GM12878 (cell line): Measurements from ENCODE around the gene DYNLL1. TPM values are rescaled to one million over a fixed set of nuclear protein-coding genes. Genes with fewer than 3 reads are reported as not detected.
"Not testable (repeated sequence)": the region's sequence is repeated elsewhere in the genome, so short reads cannot be mapped to it uniquely, and the experiment has no call there.

Source experiments
- ATAC-seq: fragments of 200-7000 bp; cut with Tn5 transposase; 3 replicates; pipeline ENCODE4 v1.9.1; 2020; ENCODE audit warnings: mild to moderate bottlenecking, moderate library complexity
- BruUV-seq: library from RNA; stranded (reverse); fragments of 400-500 nt; replicated peaks from 2 replicates; lab custom pipeline; 2021; lab: Mats Ljungman, UMichigan
- CTCF ChIA-PET: fragments of 300-600 bp; sonication (Branson Sonifier 250); formaldehyde crosslinking; extraction: SDS; loops from one replicate; lab custom pipeline; 2021; ENCODE audit warnings: inconsistent platforms; lab: Yijun Ruan, JAX
- POLR2A ChIA-PET: fragments of 350-600 bp; formaldehyde crosslinking; extraction: SDS; loops from one replicate; lab custom pipeline; 2021; ENCODE audit warnings: inconsistent platforms; lab: Charles Lee
- RAD21 ChIA-PET: fragments of 300-600 bp; sonication (Branson Sonifier 250); formaldehyde crosslinking; loops from one replicate; lab custom pipeline; 2023; ENCODE audit warnings: antibody characterized with exemption; ENCODE audit not compliant: unreplicated experiment; lab: Charles Lee
- SMC1A ChIA-PET: fragments of 300-600 bp; sonication (Branson Sonifier 250); formaldehyde crosslinking; loops from one replicate; lab custom pipeline; 2023; ENCODE audit not compliant: unreplicated experiment, uncharacterized antibody; lab: Charles Lee
- DNase-seq: peaks from one replicate; pipeline ENCODE4 v3.0.0-alpha.2; 2011; ENCODE audit warnings: low read depth, low spot score
- FAIRE-seq: peaks from 3 replicates; lab custom pipeline; 2011; peaks lifted over from hg19 to GRCh38; lab: Jason Lieb, UNC
- H2AFZ ChIP-seq: 2 replicates; pipeline ENCODE4 v1.6.0; 2011; ENCODE audit warnings: low read depth, low read length, control low read depth; ENCODE audit not compliant: control insufficient read depth
- H3K27ac ChIP-seq: 2 replicates; pipeline ENCODE4 v1.5.1; 2011; ENCODE audit warnings: control low read depth; ENCODE audit not compliant: control insufficient read depth, insufficient read depth
- H3K27me3 ChIP-seq, 2 experiments: replicated peaks in 1 of 2; 2 replicates each; pipeline versions ENCODE4 v1.6.0 to v1.6.1; 2011; ENCODE audit warnings: low read length in 1 of 2; ENCODE audit not compliant: control insufficient read depth in 2 of 2, insufficient read depth in 2 of 2
- H3K36me3 ChIP-seq, 2 experiments: 2 replicates each; pipeline ENCODE4 v1.5.1; 2011; ENCODE audit warnings: low read length in 1 of 2; ENCODE audit not compliant: control insufficient read depth in 2 of 2, insufficient read depth in 2 of 2
- H3K4me1 ChIP-seq: 2 replicates; pipeline ENCODE4 v1.6.1; 2011; ENCODE audit warnings: mild to moderate bottlenecking, low read length, moderate library complexity, mixed read lengths; ENCODE audit not compliant: control insufficient read depth, insufficient read depth
- H3K4me2 ChIP-seq: 2 replicates; pipeline ENCODE4 v1.6.0; 2011; ENCODE audit warnings: control low read depth; ENCODE audit not compliant: control insufficient read depth, insufficient read depth
- H3K4me3 ChIP-seq: fragments of 200-600 bp; sonication (generic); 2 replicates; pipeline ENCODE4 v1.5.1; 2016
- H3K79me2 ChIP-seq: 2 replicates; pipeline ENCODE4 v1.6.0; 2011; ENCODE audit warnings: low read length; ENCODE audit not compliant: control insufficient read depth, insufficient read depth
- H3K9ac ChIP-seq: 2 replicates; pipeline ENCODE4 v1.8.0; 2011; ENCODE audit warnings: low read length, control low read depth, mixed read lengths; ENCODE audit not compliant: control insufficient read depth, insufficient read depth
- H3K9me3 ChIP-seq: replicated peaks from 3 replicates; pipeline ENCODE4 v1.5.1; 2011; ENCODE audit warnings: mild to moderate bottlenecking, low read length; ENCODE audit not compliant: control insufficient read depth, insufficient read depth
- H4K20me1 ChIP-seq: 2 replicates; pipeline ENCODE4 v1.6.0; 2011; ENCODE audit not compliant: control insufficient read depth, insufficient read depth
- CHD1 ChIP-seq: IDR thresholded peaks from 2 replicates; pipeline ENCODE4 v1.6.1; 2012; ENCODE audit warnings: low read depth, low read length, improper control_type of control experiment
- ESRRA ChIP-seq: IDR thresholded peaks from 2 replicates; pipeline ENCODE4 v1.6.1; 2012; ENCODE audit warnings: mild to moderate bottlenecking, low read length, improper control_type of control experiment
- HDGF ChIP-seq: fragments of 450-650 bp; IDR thresholded peaks from 2 replicates; pipeline ENCODE4 v1.6.1; 2016; ENCODE audit warnings: antibody characterized with exemption
- RBBP5 ChIP-seq: fragments of 200-600 bp; sonication (generic); conservative IDR thresholded peaks from 2 replicates; pipeline ENCODE4 v1.6.1; 2016
- RELA ChIP-seq: fragments of 450-650 bp; IDR thresholded peaks from 2 replicates; pipeline ENCODE4 v1.8.0; 2014; ENCODE audit warnings: borderline replicate concordance; ENCODE audit not compliant: partially characterized antibody
- WGBS: methylation state at CpG from one replicate; pipeline ENCODE4 v1.1.6; 2016; ENCODE audit warnings: low lambda C conversion rate; ENCODE audit not compliant: insufficient replicate concordance, insufficient coverage; ENCODE audit errors: missing lambda C conversion rate; 5-methylcytosine and 5-hydroxymethylcytosine counted together
- in situ Hi-C: fragments of 300-500 bp; cut with MboI; formaldehyde crosslinking; loops from 9 replicates; pipeline ENCODE4 v1.14.3; 2018; ENCODE audit warnings: mixed read lengths
- intact Hi-C: fragments of 100-400 bp; cut with micrococcal nuclease; formaldehyde crosslinking; loops from one replicate; pipeline ENCODE4 v1.14.2; 2022; ENCODE audit not compliant: unreplicated experiment
- polyA plus RNA-seq, 11 experiments: library from polyadenylated mRNA; depleted of rRNA in 4 of 11; unstranded in 6 of 11; stranded (reverse) in 5 of 11; fragments of >200 nt; fragmentation: Nextera tagmentation in 4 of 11; fragmentation: Illumina TruSeq in 1 of 11; extraction: Ambion mirVana in 4 of 11; extraction: Trizol in 1 of 11; gene quantifications; 1 replicate in 1 of 11; 2 replicates in 10 of 11; pipeline versions ENCODE4 v1.2.1 to v1.2.3, GENCODE V29; 2011 to 2016; ENCODE audit warnings: inconsistent platforms in 2 of 11, missing spikeins in 2 of 11, low read depth in 1 of 11
- total RNA-seq, 4 experiments: library from RNA; depleted of rRNA in 3 of 4; stranded (reverse); fragments of >200 nt in 3 of 4; fragmentation: Illumina TruSeq in 1 of 4; extraction: Trizol in 1 of 4; gene quantifications; 2 replicates each; pipeline versions ENCODE4 v1.2.1 to v1.2.3, GENCODE V29; 2013 to 2021
- TF ChIP-seq, protein P1 (sequence below): fragments of 450-650 bp; IDR thresholded peaks from 2 replicates; pipeline ENCODE4 v1.6.1; 2017; ENCODE audit warnings: mild to moderate bottlenecking, moderate library complexity

Gene DYNLL1
- total and polyA plus RNA-seq, 10 of the 15 experiments (the other 5 are each of a cell fraction or from before 2014, with no cell fraction given), result 239 to 796 (median 379) TPM

DNA sequence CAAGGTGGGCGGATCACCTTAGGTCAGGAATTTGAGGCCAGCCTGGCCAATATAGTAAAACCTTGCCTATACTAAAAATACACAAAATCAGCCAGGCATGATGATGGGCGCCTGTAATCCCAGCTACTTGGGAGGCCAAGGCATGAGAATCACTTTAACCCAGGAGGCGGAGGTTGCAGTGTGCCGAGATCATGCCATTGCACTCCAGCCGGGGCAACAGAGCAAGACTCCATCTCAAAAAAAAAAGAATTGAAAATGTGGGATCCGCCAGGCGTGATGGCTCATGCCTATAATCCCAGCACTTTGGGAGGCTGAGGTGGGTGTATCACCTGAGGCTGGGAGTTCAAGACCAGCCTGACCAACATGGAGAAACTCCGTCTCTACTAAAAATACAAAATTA lies 23.4 kb downstream of the DYNLL1 start:
- WGBS, result 99% methylated on average over 8 of the region's 8 CpGs
- intact Hi-C loops, H3K9me3 ChIP-seq, CTCF ChIA-PET, in situ Hi-C loops, H3K4me1 ChIP-seq, H3K79me2 ChIP-seq, SMC1A ChIA-PET, FAIRE-seq, H3K4me2 ChIP-seq, ATAC-seq, DNase-seq, H3K27ac ChIP-seq, H3K36me3 ChIP-seq, RAD21 ChIA-PET, H2AFZ ChIP-seq, H4K20me1 ChIP-seq, BruUV-seq, H3K9ac ChIP-seq, H3K27me3 ChIP-seq, H3K4me3 ChIP-seq: not testable (repeated sequence)
- POLR2A ChIA-PET, result interaction anchor here (0.9 kb wide), 1 partner anchor 10 kb away, joined by 3 read pairs; the partner anchor contains the start of gene COQ5

DNA sequence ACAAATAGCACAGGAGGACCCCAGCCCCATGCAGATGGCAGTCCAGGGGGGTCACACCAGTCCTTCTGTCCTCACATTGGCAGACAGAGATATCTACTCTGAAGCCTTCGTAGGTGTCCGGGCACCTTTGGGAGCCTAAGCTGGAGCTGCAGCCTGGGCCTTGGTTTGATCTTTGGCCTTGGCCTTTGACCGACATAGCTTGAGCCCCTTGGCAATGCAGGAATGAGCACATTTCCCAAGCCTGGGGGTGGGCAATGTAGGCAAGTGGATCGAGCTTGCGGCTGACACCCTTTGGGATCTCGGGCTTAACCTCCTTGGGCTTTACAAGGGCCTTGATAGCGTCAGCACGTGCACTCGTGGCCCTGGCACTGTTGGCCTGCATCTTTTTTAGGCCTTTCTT lies 26.7 kb downstream of the DYNLL1 start:
- Histone ChIP-seq H3K9me3 (no peaks in the 10 kb centered on the region), H4K20me1 (no peaks in the 10 kb centered on the region), H3K4me1 (no peaks in the 10 kb centered on the region)
- WGBS, result 93% methylated on average over 9 of the region's 9 CpGs
- intact Hi-C loops, result no loop called here
- TF ChIP-seq, protein P1, sequence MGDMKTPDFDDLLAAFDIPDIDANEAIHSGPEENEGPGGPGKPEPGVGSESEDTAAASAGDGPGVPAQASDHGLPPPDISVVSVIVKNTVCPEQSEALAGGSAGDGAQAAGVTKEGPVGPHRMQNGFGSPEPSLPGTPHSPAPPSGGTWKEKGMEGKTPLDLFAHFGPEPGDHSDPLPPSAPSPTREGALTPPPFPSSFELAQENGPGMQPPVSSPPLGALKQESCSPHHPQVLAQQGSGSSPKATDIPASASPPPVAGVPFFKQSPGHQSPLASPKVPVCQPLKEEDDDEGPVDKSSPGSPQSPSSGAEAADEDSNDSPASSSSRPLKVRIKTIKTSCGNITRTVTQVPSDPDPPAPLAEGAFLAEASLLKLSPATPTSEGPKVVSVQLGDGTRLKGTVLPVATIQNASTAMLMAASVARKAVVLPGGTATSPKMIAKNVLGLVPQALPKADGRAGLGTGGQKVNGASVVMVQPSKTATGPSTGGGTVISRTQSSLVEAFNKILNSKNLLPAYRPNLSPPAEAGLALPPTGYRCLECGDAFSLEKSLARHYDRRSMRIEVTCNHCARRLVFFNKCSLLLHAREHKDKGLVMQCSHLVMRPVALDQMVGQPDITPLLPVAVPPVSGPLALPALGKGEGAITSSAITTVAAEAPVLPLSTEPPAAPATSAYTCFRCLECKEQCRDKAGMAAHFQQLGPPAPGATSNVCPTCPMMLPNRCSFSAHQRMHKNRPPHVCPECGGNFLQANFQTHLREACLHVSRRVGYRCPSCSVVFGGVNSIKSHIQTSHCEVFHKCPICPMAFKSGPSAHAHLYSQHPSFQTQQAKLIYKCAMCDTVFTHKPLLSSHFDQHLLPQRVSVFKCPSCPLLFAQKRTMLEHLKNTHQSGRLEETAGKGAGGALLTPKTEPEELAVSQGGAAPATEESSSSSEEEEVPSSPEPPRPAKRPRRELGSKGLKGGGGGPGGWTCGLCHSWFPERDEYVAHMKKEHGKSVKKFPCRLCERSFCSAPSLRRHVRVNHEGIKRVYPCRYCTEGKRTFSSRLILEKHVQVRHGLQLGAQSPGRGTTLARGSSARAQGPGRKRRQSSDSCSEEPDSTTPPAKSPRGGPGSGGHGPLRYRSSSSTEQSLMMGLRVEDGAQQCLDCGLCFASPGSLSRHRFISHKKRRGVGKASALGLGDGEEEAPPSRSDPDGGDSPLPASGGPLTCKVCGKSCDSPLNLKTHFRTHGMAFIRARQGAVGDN, result no peak
- no peak for TF ChIP-seq CHD1
- no peak for TF ChIP-seq HDGF
- no peak for TF ChIP-seq RBBP5
- TF ChIP-seq ESRRA, result no peak
- TF ChIP-seq RELA, result no peak
- TF ChIP-seq, all 136 proteins: peak for 0
- no TSS peak for BruUV-seq
- in situ Hi-C loops, result no loop called here
- ChIA-PET RAD21 (no interaction called here), SMC1A (no interaction called here), CTCF (no interaction called here), POLR2A (no interaction called here)
- Histone ChIP-seq H3K4me3 (no peak overlapping the region), H3K27me3 (no peaks in the 10 kb centered on the region), H3K4me2 (no peak overlapping the region), H2AFZ (no peak overlapping the region), H3K36me3 (no peaks in the 10 kb centered on the region), H3K9ac (no peak overlapping the region), H3K27ac (no peak overlapping the region), H3K79me2 (no peaks in the 10 kb centered on the region)
- DNase-seq (no peak), ATAC-seq (no peak), FAIRE-seq (no peak)
